H9 (cell line): ENCODE results near the gene GRIA2. TPM values are rescaled to one million over a fixed set of nuclear protein-coding genes. Genes with fewer than 3 reads are reported as not detected.

Source experiments
- DNase-seq: peaks from one replicate; pipeline ENCODE4 v3.0.0-alpha.2; 2017
- H2AFZ ChIP-seq: one replicate; pipeline ENCODE4 v1.6.1; 2013; ENCODE audit warnings: mild to moderate bottlenecking, low read length, control low read depth, moderate library complexity
- H2AK5ac ChIP-seq: 2 replicates; pipeline ENCODE4 v1.6.1; 2013; ENCODE audit warnings: low read length, control low read depth, mixed read lengths; ENCODE audit not compliant: insufficient read length
- H2BK120ac ChIP-seq: one replicate; pipeline ENCODE4 v1.6.1; 2013; ENCODE audit warnings: low read depth, mild to moderate bottlenecking, low read length, control low read depth, inconsistent platforms; ENCODE audit not compliant: poor library complexity, severe bottlenecking
- H2BK12ac ChIP-seq: 2 replicates; pipeline ENCODE4 v1.6.1; 2013; ENCODE audit warnings: low read length, control low read depth, mixed read lengths, low read depth; ENCODE audit not compliant: insufficient read length
- H2BK15ac ChIP-seq: 2 replicates; pipeline ENCODE4 v1.6.1; 2013; ENCODE audit warnings: low read depth, low read length, control low read depth
- H2BK20ac ChIP-seq: one replicate; pipeline ENCODE4 v1.6.1; 2013; ENCODE audit warnings: low read depth, mild to moderate bottlenecking, low read length, control low read depth, inconsistent platforms; ENCODE audit not compliant: poor library complexity, severe bottlenecking
- H2BK5ac ChIP-seq: 2 replicates; pipeline ENCODE4 v1.6.1; 2013; ENCODE audit warnings: low read length, control low read depth, mixed read lengths; ENCODE audit not compliant: insufficient read length
- H3K14ac ChIP-seq: 2 replicates; pipeline ENCODE4 v1.6.1; 2013; ENCODE audit warnings: low read length, control low read depth; ENCODE audit not compliant: insufficient read depth
- H3K18ac ChIP-seq: 2 replicates; pipeline ENCODE4 v1.6.1; 2013; ENCODE audit warnings: low read depth, mild to moderate bottlenecking, mixed read lengths, low read length, control low read depth; ENCODE audit not compliant: insufficient read length
- H3K23ac ChIP-seq: 2 replicates; pipeline ENCODE4 v1.6.1; 2013; ENCODE audit warnings: low read length, control low read depth, mixed read lengths, low read depth; ENCODE audit not compliant: insufficient read length
- H3K23me2 ChIP-seq: 2 replicates; pipeline ENCODE4 v1.6.1; 2013; ENCODE audit warnings: low read depth, mild to moderate bottlenecking, mixed read lengths, low read length, control low read depth; ENCODE audit not compliant: insufficient read length, poor library complexity, severe bottlenecking
- H3K27ac ChIP-seq: 2 replicates; pipeline ENCODE4 v1.5.1; 2013; ENCODE audit warnings: low read length, control low read depth, mixed read lengths, low read depth; ENCODE audit not compliant: insufficient read length
- H3K27me3 ChIP-seq: 2 replicates; pipeline ENCODE4 v1.6.1; 2013; ENCODE audit warnings: low read length, control low read depth, inconsistent platforms; ENCODE audit not compliant: insufficient read depth
- H3K4ac ChIP-seq: 2 replicates; pipeline ENCODE4 v1.6.1; 2013; ENCODE audit warnings: low read depth, mild to moderate bottlenecking, control low read depth, inconsistent platforms, low read length, moderate library complexity
- H3K4me1 ChIP-seq: 2 replicates; pipeline ENCODE4 v1.6.1; 2013; ENCODE audit warnings: low read length, control low read depth, inconsistent platforms; ENCODE audit not compliant: insufficient read depth
- H3K4me2 ChIP-seq: 2 replicates; pipeline ENCODE4 v1.6.1; 2013; ENCODE audit warnings: low read length, control low read depth, mixed read lengths; ENCODE audit not compliant: insufficient read length, insufficient read depth
- H3K56ac ChIP-seq: 2 replicates; pipeline ENCODE4 v1.6.1; 2013; ENCODE audit warnings: low read depth, mild to moderate bottlenecking, mixed read lengths, low read length, control low read depth; ENCODE audit not compliant: insufficient read length
- H3K79me1 ChIP-seq: 2 replicates; pipeline ENCODE4 v1.6.1; 2013; ENCODE audit warnings: low read depth, mild to moderate bottlenecking, moderate library complexity, low read length, control low read depth, inconsistent platforms; ENCODE audit not compliant: insufficient read depth, poor library complexity, severe bottlenecking
- H3K79me2 ChIP-seq: 2 replicates; pipeline ENCODE4 v1.6.1; 2013; ENCODE audit warnings: low read length, control low read depth, inconsistent platforms; ENCODE audit not compliant: insufficient read depth
- H3K9ac ChIP-seq: 2 replicates; pipeline ENCODE4 v1.6.1; 2013; ENCODE audit warnings: low read length, control low read depth, mixed read lengths; ENCODE audit not compliant: insufficient read length; ENCODE audit errors: extremely low read depth
- H3K9me3 ChIP-seq: one replicate; pipeline ENCODE4 v1.6.1; 2013; ENCODE audit warnings: low read depth, low read length, inconsistent platforms; ENCODE audit not compliant: control insufficient read depth
- H3T11ph ChIP-seq: one replicate; pipeline ENCODE4 v1.6.1; 2013; ENCODE audit warnings: mild to moderate bottlenecking, low read length, control low read depth, inconsistent platforms
- H4K20me1 ChIP-seq: one replicate; pipeline ENCODE4 v1.6.1; 2013; ENCODE audit not compliant: control insufficient read depth, insufficient read length, insufficient read depth
- H4K5ac ChIP-seq: 2 replicates; pipeline ENCODE4 v1.6.1; 2013; ENCODE audit warnings: low read depth, mild to moderate bottlenecking, mixed read lengths, low read length, control low read depth; ENCODE audit not compliant: insufficient read length
- H4K8ac ChIP-seq: replicated peaks from 2 replicates; pipeline ENCODE4 v1.6.1; 2013; ENCODE audit warnings: low read length, control low read depth, mixed read lengths, low read depth; ENCODE audit not compliant: insufficient read length
- H4K91ac ChIP-seq: 2 replicates; pipeline ENCODE4 v1.6.1; 2013; ENCODE audit warnings: low read depth, mild to moderate bottlenecking, moderate library complexity, mixed read lengths, low read length, control low read depth; ENCODE audit not compliant: insufficient read length
- H3K27ac Mint-ChIP-seq, 3 experiments: 2 replicates in 2 of 3; 3 replicates in 1 of 3; pipeline ENCODE4 v1.8.0; 2020 to 2021; ENCODE audit warnings: mixed read lengths in 3 of 3, mild to moderate bottlenecking in 1 of 3, moderate library complexity in 1 of 3
- H3K27me3 Mint-ChIP-seq: 2 replicates; pipeline ENCODE4 v1.8.0; 2021; ENCODE audit warnings: low read depth, mild to moderate bottlenecking, moderate library complexity, mixed read lengths
- H3K36me3 Mint-ChIP-seq, 3 experiments: 2 replicates in 2 of 3; 3 replicates in 1 of 3; pipeline ENCODE4 v1.8.0; 2020 to 2021; ENCODE audit warnings: low read depth in 3 of 3, mixed read lengths in 3 of 3; ENCODE audit not compliant: insufficient read depth in 1 of 3
- H3K4me1 Mint-ChIP-seq, 2 experiments: 2 replicates each; pipeline ENCODE4 v1.8.0; 2020; ENCODE audit warnings: mixed read lengths in 2 of 2
- H3K4me3 Mint-ChIP-seq, 2 experiments: 2 replicates in 1 of 2; 3 replicates in 1 of 2; pipeline ENCODE4 v1.8.0; 2020 to 2021; ENCODE audit warnings: mild to moderate bottlenecking in 2 of 2, mixed read lengths in 2 of 2, moderate library complexity in 1 of 2
- H3K9me3 Mint-ChIP-seq, 2 experiments: 2 replicates in 1 of 2; 3 replicates in 1 of 2; pipeline ENCODE4 v1.8.0; 2020; ENCODE audit warnings: mild to moderate bottlenecking in 2 of 2, mixed read lengths in 2 of 2, moderate library complexity in 1 of 2
- WGBS: extraction: QIAGEN DNeasy Blood & Tissue Kit; methylation state at CpG from one replicate; pipeline ENCODE4 v1.1.7; 2013; ENCODE audit warnings: missing lambda C conversion rate, low lambda C conversion rate, mixed read lengths; ENCODE audit not compliant: insufficient read length; ENCODE audit errors: extremely low coverage; 5-methylcytosine and 5-hydroxymethylcytosine counted together
- total RNA-seq: library from RNA; stranded (reverse); gene quantifications from 2 replicates; pipeline ENCODE4 v1.2.1, GENCODE V29; 2021
- TF ChIP-seq, protein P1 (sequence below): fragments of 200-600 bp; sonication (generic); conservative IDR thresholded peaks from 3 replicates; pipeline ENCODE4 v1.8.0; 2021; ENCODE audit warnings: antibody characterized with exemption, mild to moderate bottlenecking

GRIA2 gene
- total RNA-seq, 1 experiment from 2014 or later: not detected

DNA sequence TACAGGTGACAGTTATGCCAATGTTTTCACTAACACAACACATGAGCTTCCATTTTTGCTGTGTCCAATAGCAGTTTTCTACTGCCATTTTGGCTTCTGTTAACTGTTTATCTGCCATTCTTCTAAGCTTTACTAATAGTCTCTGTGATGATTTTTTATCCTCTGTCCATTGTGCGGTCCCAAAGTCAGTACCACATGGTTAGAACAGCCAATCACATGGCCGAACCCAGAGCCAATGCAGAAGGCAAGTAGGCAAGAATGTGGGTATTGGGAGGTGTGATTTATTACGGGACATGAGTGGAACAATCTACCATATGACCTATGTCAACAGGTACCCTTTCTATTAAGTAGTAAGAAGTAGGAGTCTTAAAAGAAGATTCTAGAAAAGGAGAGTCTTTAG, 61.5 kb downstream of the GRIA2 start:
- Histone ChIP-seq H3K9me3 (no peaks in the 10 kb centered on the region), H2BK12ac (no peak overlapping the region), H3K18ac (no peak overlapping the region), H3K56ac (no peak overlapping the region), H3K23me2 (no peaks in the 10 kb centered on the region), H2BK5ac (no peak overlapping the region), H4K20me1 (no peaks in the 10 kb centered on the region), H3K14ac (no peak overlapping the region), H3K23ac (no peak overlapping the region), H2BK120ac (no peak overlapping the region), H3K4me1 (no peaks in the 10 kb centered on the region), H2BK15ac (no peak overlapping the region), H2BK20ac (no peak overlapping the region), H3K79me1 (no peaks in the 10 kb centered on the region), H3K4ac (no peak overlapping the region), H3K9ac (no peak overlapping the region), H3K27ac (no peak overlapping the region), H3K79me2 (no peaks in the 10 kb centered on the region), H3T11ph (no peak overlapping the region), H4K91ac (no peak overlapping the region), H4K5ac (no peak overlapping the region), H3K27me3 (no peaks in the 10 kb centered on the region), H2AFZ (no peak overlapping the region), H3K4me2 (no peak overlapping the region), H4K8ac (no peak overlapping the region), H2AK5ac (no peak overlapping the region)
- Mint-ChIP-seq H3K4me3 (no peak overlapping the region), H3K9me3 (no peaks in the 10 kb centered on the region), H3K27ac (no peak overlapping the region), H3K36me3 (no peaks in the 10 kb centered on the region), H3K27me3 (no peaks in the 10 kb centered on the region), H3K4me1 (peaks cover 0 to 5% of the 10 kb centered on the region in 2 experiments; a peak in 1 of 4 replicates)
- DNase-seq: no peak
- WGBS: no CpG with 5 or more reads among the region's 3 CpGs
- TF ChIP-seq, protein P1, sequence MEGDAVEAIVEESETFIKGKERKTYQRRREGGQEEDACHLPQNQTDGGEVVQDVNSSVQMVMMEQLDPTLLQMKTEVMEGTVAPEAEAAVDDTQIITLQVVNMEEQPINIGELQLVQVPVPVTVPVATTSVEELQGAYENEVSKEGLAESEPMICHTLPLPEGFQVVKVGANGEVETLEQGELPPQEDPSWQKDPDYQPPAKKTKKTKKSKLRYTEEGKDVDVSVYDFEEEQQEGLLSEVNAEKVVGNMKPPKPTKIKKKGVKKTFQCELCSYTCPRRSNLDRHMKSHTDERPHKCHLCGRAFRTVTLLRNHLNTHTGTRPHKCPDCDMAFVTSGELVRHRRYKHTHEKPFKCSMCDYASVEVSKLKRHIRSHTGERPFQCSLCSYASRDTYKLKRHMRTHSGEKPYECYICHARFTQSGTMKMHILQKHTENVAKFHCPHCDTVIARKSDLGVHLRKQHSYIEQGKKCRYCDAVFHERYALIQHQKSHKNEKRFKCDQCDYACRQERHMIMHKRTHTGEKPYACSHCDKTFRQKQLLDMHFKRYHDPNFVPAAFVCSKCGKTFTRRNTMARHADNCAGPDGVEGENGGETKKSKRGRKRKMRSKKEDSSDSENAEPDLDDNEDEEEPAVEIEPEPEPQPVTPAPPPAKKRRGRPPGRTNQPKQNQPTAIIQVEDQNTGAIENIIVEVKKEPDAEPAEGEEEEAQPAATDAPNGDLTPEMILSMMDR: no peak
